CD14-positive monocyte (primary cell): Measurements from ENCODE around the gene ASB1. TPM values are rescaled to one million over a fixed set of nuclear protein-coding genes. Genes with fewer than 3 reads are reported as not detected.

Source experiments
- DNase-seq, 3 donors: peaks; one replicate each; pipeline ENCODE4 v3.0.0-alpha.2; 2011 to 2022
- H2AFZ ChIP-seq: 2 replicates; pipeline ENCODE4 v1.6.0; 2012; ENCODE audit warnings: mild to moderate bottlenecking, low read depth, low read length, inconsistent platforms; ENCODE audit not compliant: insufficient read depth, poor library complexity, severe bottlenecking
- H3K27ac ChIP-seq, 2 donors: 1 replicate in 1 of 2; 2 replicates in 1 of 2; pipeline ENCODE4 v1.5.1; 2012 to 2013; ENCODE audit warnings: low read length in 2 of 2, control low read depth in 1 of 2, inconsistent platforms in 1 of 2, low read depth in 1 of 2, mild to moderate bottlenecking in 1 of 2
- H3K27me3 ChIP-seq, 2 donors: one replicate each; pipeline versions ENCODE4 v1.6.0 to v1.6.1; 2011 to 2013; ENCODE audit warnings: low read length in 2 of 2; ENCODE audit not compliant: control insufficient read depth in 2 of 2, insufficient read depth in 2 of 2
- H3K36me3 ChIP-seq, 2 donors: replicated peaks in 1 of 2; 1 replicate in 1 of 2; 2 replicates in 1 of 2; pipeline versions ENCODE4 v1.5.1 to v1.6.1; 2012 to 2013; ENCODE audit warnings: low read length in 2 of 2, control low read depth in 1 of 2, inconsistent platforms in 1 of 2, mild to moderate bottlenecking in 1 of 2; ENCODE audit not compliant: insufficient read depth in 2 of 2, control insufficient read depth in 1 of 2
- H3K4me1 ChIP-seq, 2 donors: 1 replicate in 1 of 2; 2 replicates in 1 of 2; pipeline versions ENCODE4 v1.5.1 to v1.6.1; 2012 to 2013; ENCODE audit warnings: low read length in 2 of 2, control low read depth in 1 of 2, inconsistent platforms in 1 of 2, mild to moderate bottlenecking in 1 of 2, moderate library complexity in 1 of 2; ENCODE audit not compliant: insufficient read depth in 2 of 2, control insufficient read depth in 1 of 2
- H3K4me2 ChIP-seq: replicated peaks from 2 replicates; pipeline ENCODE3; 2012; ENCODE audit warnings: low read length, moderate library complexity, mild to moderate bottlenecking; ENCODE audit not compliant: poor library complexity, severe bottlenecking; ENCODE audit errors: extremely low read depth
- H3K4me3 ChIP-seq, 3 experiments: fragments of 200-600 bp in 1 of 3; sonication (generic) in 1 of 3; replicated peaks in 1 of 3; 1 replicate in 2 of 3; 2 replicates in 1 of 3; pipeline ENCODE4 v1.5.1; 2011 to 2013; ENCODE audit warnings: low read length in 3 of 3, mild to moderate bottlenecking in 3 of 3, control low read depth in 2 of 3, low read depth in 2 of 3, inconsistent platforms in 1 of 3, moderate library complexity in 1 of 3
- H3K79me2 ChIP-seq: 2 replicates; pipeline ENCODE4 v1.6.0; 2012; ENCODE audit warnings: mild to moderate bottlenecking, control low read depth, inconsistent platforms, low read length, moderate library complexity; ENCODE audit not compliant: insufficient read depth
- H3K9ac ChIP-seq: 2 replicates; pipeline ENCODE4 v1.6.0; 2017; ENCODE audit warnings: low read length, mild to moderate bottlenecking; ENCODE audit not compliant: insufficient read depth, poor library complexity, severe bottlenecking
- H3K9me3 ChIP-seq, 2 donors: replicated peaks in 1 of 2; 1 replicate in 1 of 2; 2 replicates in 1 of 2; pipeline versions ENCODE4 v1.5.1 to v1.6.1; 2012 to 2013; ENCODE audit warnings: low read length in 2 of 2, control low read depth in 1 of 2; ENCODE audit not compliant: control insufficient read depth in 1 of 2, insufficient read depth in 1 of 2
- H4K20me1 ChIP-seq: 2 replicates; pipeline ENCODE4 v1.6.0; 2012; ENCODE audit warnings: mild to moderate bottlenecking, low read length, control low read depth, moderate library complexity; ENCODE audit not compliant: insufficient read depth
- H3K27ac Mint-ChIP-seq, 7 donors: one replicate each; pipeline ENCODE4 v1.8.0; 2020; ENCODE audit warnings: mild to moderate bottlenecking in 7 of 7, mixed read lengths in 7 of 7, moderate library complexity in 6 of 7, inconsistent platforms in 2 of 7
- H3K27me3 Mint-ChIP-seq, 3 donors: one replicate each; pipeline ENCODE4 v1.8.0; 2021 to 2022; ENCODE audit warnings: low read depth in 3 of 3, mild to moderate bottlenecking in 3 of 3, mixed read lengths in 3 of 3, moderate library complexity in 3 of 3, inconsistent platforms in 1 of 3
- H3K36me3 Mint-ChIP-seq, 2 donors: one replicate each; pipeline ENCODE4 v1.8.0; 2020; ENCODE audit warnings: mixed read lengths in 2 of 2, inconsistent platforms in 1 of 2, mild to moderate bottlenecking in 1 of 2
- H3K4me1 Mint-ChIP-seq: one replicate; pipeline ENCODE4 v1.8.0; 2020; ENCODE audit warnings: mild to moderate bottlenecking, mixed read lengths
- H3K4me3 Mint-ChIP-seq, 2 donors: one replicate each; pipeline ENCODE4 v1.8.0; 2020; ENCODE audit warnings: mild to moderate bottlenecking in 2 of 2, mixed read lengths in 2 of 2, moderate library complexity in 1 of 2
- H3K9me3 Mint-ChIP-seq, 7 donors: one replicate each; pipeline ENCODE4 v1.8.0; 2020 to 2022; ENCODE audit warnings: mixed read lengths in 7 of 7, mild to moderate bottlenecking in 6 of 7, moderate library complexity in 6 of 7, inconsistent platforms in 2 of 7
- WGBS: methylation state at CpG from one replicate; pipeline ENCODE4 v1.1.5; 2013; ENCODE audit warnings: missing lambda C conversion rate; ENCODE audit not compliant: insufficient coverage; 5-methylcytosine and 5-hydroxymethylcytosine counted together
- intact Hi-C, 2 donors: fragments of 100-400 bp; cut with micrococcal nuclease; formaldehyde crosslinking; loops; one replicate each; pipeline versions ENCODE4 v1.15.0 to v1.15.1; 2023
- polyA plus RNA-seq, 3 donors: library from polyadenylated mRNA; depleted of rRNA in 1 of 3; unstranded in 2 of 3; stranded (reverse) in 1 of 3; fragments of 300-500 nt in 2 of 3; fragments of >200 nt in 1 of 3; fragmentation: Illumina TruSeq in 2 of 3; gene quantifications; 1 replicate in 2 of 3; 2 replicates in 1 of 3; pipeline ENCODE4 v1.2.3, GENCODE V29; 2012 to 2021
- TF ChIP-seq, protein P1 (sequence below): fragments of 200-600 bp; IDR thresholded peaks from one replicate; pipeline ENCODE4 v1.8.0; 2022; ENCODE audit warnings: antibody characterized with exemption, mild to moderate bottlenecking

ASB1 gene
- polyA plus RNA-seq, 3 donors, result 15.1 to 22.0 (median 16.0) TPM

GRCh38 chr2:238462782-238463396 is 36.2 kb downstream of the ASB1 start:
- H3K27me3 ChIP-seq, result no peaks in the 10 kb centered on the region
- no peak overlapping the region for H2AFZ ChIP-seq
- no peaks in the 10 kb centered on the region for H3K79me2 ChIP-seq
- H3K9me3 ChIP-seq, result no peaks in the 10 kb centered on the region
- peak; percentile 36 to 49 (median 48) for DNase-seq
- no peak overlapping the region for H3K4me2 ChIP-seq
- Mint-ChIP-seq H3K9me3 (no peaks in the 10 kb centered on the region), H3K27ac (no peak overlapping the region), H3K36me3 (no peaks in the 10 kb centered on the region), H3K4me1 (peaks cover 1% of the 10 kb centered on the region), H3K27me3 (peaks cover 0 to 7% (median 5%) of the 10 kb centered on the region in 3 donors), H3K4me3 (no peak overlapping the region)
- TF ChIP-seq, protein P1, sequence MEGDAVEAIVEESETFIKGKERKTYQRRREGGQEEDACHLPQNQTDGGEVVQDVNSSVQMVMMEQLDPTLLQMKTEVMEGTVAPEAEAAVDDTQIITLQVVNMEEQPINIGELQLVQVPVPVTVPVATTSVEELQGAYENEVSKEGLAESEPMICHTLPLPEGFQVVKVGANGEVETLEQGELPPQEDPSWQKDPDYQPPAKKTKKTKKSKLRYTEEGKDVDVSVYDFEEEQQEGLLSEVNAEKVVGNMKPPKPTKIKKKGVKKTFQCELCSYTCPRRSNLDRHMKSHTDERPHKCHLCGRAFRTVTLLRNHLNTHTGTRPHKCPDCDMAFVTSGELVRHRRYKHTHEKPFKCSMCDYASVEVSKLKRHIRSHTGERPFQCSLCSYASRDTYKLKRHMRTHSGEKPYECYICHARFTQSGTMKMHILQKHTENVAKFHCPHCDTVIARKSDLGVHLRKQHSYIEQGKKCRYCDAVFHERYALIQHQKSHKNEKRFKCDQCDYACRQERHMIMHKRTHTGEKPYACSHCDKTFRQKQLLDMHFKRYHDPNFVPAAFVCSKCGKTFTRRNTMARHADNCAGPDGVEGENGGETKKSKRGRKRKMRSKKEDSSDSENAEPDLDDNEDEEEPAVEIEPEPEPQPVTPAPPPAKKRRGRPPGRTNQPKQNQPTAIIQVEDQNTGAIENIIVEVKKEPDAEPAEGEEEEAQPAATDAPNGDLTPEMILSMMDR, result peak; percentile 87
- no peak overlapping the region for H3K4me3 ChIP-seq
- intact Hi-C loops, result loop anchor here (2.0 to 5.0 kb wide), 2 partner anchors 92 to 96 kb away; no protein-coding TSS in a partner anchor
- no peaks in the 10 kb centered on the region for H3K4me1 ChIP-seq
- no peaks in the 10 kb centered on the region for H4K20me1 ChIP-seq
- H3K9ac ChIP-seq, result no peak overlapping the region
- WGBS, result no CpG with 5 or more reads among the region's 2 CpGs
- no peaks in the 10 kb centered on the region for H3K36me3 ChIP-seq
- H3K27ac ChIP-seq, result no peak overlapping the region

DNA sequence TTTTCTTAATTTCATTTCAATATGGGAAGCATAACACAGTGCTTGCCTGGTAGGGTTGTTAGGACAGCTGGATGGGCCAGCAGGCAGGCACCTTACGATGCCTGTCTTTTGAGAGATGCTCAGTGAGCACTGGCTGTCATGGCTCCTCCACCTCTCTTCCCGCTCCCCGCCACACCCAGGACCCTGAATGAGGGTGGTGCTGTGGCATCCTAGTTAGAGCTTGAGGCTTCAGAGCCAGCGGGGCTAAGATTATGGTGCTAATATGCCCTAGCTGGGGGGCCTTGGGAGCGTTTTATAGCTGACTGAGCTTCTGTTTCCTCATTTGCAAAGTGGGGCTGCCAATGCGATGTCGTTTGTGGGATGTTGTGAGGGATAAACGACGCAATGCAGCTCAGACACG is 37.7 kb downstream of the ASB1 start:
- Histone ChIP-seq H3K4me2 (no peak overlapping the region), H3K36me3 (no peaks in the 10 kb centered on the region), H3K79me2 (no peaks in the 10 kb centered on the region), H3K9ac (no peak overlapping the region), H3K27me3 (no peaks in the 10 kb centered on the region), H3K4me3 (no peak overlapping the region), H3K4me1 (no peaks in the 10 kb centered on the region), H3K9me3 (no peaks in the 10 kb centered on the region), H3K27ac (no peak overlapping the region), H2AFZ (no peak overlapping the region), H4K20me1 (no peaks in the 10 kb centered on the region)
- WGBS, result 95% methylated on average over 10 of the region's 10 CpGs
- Mint-ChIP-seq H3K27me3 (peaks cover 0 to 8% (median 5%) of the 10 kb centered on the region in 3 donors), H3K36me3 (no peaks in the 10 kb centered on the region), H3K4me3 (no peak overlapping the region), H3K27ac (no peak overlapping the region), H3K9me3 (peaks cover 5 to 11% (median 8%) of the 10 kb centered on the region in 7 donors), H3K4me1 (peaks cover 1% of the 10 kb centered on the region)
- TF ChIP-seq, protein P1, result no peak
- intact Hi-C loops, result loop anchor here in 1 of 2 donors (5.0 kb wide), 1 partner anchor 97 kb away; no protein-coding TSS in a partner anchor
- no peak for DNase-seq
